ENCODE results near the gene MAPRE2.

The MAPRE2 gene

DNA sequence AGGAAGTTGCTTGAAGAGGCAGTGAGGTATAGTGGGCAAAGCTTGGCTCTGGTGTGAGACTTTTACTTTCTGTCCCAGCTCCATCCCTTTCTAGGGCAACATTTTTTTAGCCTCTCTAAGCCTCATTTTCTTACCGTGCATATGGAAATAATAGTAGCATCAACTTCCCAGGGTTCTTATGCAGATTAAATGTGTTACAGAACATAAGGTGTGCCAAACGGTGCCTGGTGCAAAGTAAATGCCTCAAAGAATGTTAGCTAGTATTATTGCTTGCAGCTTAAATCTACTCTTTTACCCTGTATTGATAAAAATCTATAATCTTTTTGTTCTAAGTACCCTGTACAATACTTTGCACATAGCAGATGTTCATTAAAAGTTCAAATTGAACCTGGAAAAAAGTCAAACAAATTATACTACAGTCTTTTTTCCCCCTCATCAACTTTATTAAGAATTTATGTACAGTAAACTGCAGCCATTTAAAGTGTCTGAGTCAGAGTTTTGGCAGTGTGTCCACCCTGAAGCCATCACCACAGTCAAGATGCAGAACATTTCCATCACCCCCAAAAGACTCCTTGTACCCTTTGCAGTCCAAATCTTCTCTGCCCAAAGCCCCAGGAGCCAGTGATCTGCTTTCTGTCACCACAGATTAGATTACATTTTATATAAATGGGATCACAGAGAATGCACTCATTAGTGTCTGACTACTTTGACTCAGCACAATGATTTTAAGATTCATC is 10.6 kb downstream of the MAPRE2 start:
- H3K4me3 ChIP-seq (ENCODE audit: low read length), result no peak overlapping the region
- DNase-seq (ENCODE audit: low read depth), result peak; percentile 72
- TF ChIP-seq, protein P1, sequence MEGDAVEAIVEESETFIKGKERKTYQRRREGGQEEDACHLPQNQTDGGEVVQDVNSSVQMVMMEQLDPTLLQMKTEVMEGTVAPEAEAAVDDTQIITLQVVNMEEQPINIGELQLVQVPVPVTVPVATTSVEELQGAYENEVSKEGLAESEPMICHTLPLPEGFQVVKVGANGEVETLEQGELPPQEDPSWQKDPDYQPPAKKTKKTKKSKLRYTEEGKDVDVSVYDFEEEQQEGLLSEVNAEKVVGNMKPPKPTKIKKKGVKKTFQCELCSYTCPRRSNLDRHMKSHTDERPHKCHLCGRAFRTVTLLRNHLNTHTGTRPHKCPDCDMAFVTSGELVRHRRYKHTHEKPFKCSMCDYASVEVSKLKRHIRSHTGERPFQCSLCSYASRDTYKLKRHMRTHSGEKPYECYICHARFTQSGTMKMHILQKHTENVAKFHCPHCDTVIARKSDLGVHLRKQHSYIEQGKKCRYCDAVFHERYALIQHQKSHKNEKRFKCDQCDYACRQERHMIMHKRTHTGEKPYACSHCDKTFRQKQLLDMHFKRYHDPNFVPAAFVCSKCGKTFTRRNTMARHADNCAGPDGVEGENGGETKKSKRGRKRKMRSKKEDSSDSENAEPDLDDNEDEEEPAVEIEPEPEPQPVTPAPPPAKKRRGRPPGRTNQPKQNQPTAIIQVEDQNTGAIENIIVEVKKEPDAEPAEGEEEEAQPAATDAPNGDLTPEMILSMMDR (conservative IDR thresholded peaks at IDR 0.05; ENCODE audit: low read depth, low read length), result no peak

DNA sequence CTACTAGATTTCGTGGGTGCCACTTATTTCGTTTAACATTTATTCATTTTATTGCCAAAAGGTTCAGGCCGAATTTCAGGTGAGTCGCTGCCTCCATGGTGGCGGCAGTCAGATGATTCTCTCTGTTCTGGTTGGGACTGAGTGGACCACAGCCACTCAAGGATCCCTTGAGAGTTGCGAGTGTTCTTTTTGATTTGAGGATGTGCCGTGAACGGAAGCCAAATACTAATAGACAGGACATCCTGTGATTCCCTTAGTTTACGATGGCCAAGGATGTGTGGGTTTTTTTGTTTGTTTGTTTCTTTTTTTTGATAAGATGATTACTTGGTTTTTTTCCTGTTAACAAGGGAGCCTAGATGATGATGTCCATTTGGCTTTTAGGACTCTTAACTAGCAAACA is 13.2 kb downstream of the MAPRE2 start:
- DNase-seq (ENCODE audit: low read depth), result no peak
- H3K4me3 ChIP-seq (ENCODE audit: low read length), result no peak overlapping the region
- TF ChIP-seq, protein P1 (conservative IDR thresholded peaks at IDR 0.05; ENCODE audit: low read depth, low read length), result no peak

DNA sequence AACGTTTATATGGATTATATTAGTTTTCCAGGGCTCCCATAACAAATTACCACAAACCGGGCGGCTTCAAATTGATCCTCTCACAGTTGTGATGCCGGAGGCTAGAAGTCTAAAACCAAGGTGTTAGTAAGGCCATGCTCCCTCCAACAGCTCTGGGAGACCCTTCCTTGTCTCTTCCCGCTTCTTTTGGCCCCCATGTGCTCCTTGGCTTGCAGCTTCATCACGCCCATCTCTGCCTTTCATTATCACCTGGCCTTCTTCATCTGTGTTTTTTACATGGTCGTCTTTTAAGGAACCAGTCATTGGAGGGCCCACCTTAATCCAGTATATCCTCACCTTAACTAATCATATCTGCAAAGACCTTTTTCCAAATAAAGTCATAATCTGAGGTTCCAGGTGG is 13.9 kb downstream of the MAPRE2 start:
- TF ChIP-seq, protein P1 (conservative IDR thresholded peaks at IDR 0.05; ENCODE audit: low read depth, low read length), result no peak
- H3K4me3 ChIP-seq (ENCODE audit: low read length), result no peak overlapping the region
- DNase-seq (ENCODE audit: low read depth), result no peak

DNA sequence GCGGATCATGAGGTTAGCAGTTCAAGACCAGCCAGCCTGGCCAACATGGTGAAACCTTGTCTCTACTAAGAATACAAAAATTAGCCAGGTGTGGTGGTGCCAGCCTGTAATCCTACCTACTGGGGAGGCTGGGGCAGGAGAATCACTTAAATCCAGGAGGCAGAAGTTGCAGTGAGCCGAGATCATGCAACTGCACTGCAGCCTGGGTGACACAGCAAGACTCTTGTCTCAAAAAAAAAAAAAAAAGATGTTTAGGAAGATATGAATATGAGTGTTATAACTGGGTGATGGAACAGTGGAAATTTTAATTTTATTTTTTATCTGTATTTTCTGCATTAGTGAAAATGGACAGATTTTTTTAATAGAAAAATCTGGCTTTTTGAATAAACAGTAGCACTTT is 14.5 kb downstream of the MAPRE2 start:
- H3K4me3 ChIP-seq (ENCODE audit: low read length), result no peak overlapping the region
- DNase-seq (ENCODE audit: low read depth), result no peak
- TF ChIP-seq, protein P1 (conservative IDR thresholded peaks at IDR 0.05; ENCODE audit: low read depth, low read length), result no peak

DNA sequence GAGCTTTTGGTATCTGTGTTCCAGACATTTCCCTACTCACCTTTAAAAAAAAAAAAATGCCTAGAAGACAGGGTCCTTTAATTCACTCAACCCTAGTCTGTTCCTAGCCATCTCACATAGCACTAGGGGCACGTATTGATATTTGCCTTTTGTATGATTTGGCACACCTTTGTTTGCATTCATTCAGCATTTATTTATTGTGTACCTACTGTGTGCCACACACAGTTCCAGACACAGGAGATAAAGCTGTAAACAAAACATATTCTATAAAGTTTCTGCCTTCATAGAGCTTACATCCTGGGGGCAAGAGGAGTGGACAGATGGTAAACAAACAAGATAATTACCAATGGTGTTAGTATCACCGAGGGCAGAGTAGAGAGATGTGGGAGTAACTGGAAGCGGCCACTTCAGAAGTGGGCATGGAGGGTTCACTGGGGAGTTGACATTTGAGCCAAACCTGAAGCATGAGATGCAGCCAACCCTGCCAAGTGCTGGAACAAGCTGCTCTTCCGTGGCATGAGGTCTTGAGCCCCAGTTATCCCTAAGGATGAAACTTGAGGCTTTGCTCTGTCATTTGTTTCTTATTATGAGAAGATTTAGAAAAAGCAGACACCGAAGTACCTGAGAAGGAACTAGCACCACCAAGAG is 18.2 kb downstream of the MAPRE2 start:
- no peak for DNase-seq (ENCODE audit: low read depth)
- no peak overlapping the region for H3K4me3 ChIP-seq (ENCODE audit: low read length)
- TF ChIP-seq, protein P1 (conservative IDR thresholded peaks at IDR 0.05; ENCODE audit: low read depth, low read length), result no peak

DNA sequence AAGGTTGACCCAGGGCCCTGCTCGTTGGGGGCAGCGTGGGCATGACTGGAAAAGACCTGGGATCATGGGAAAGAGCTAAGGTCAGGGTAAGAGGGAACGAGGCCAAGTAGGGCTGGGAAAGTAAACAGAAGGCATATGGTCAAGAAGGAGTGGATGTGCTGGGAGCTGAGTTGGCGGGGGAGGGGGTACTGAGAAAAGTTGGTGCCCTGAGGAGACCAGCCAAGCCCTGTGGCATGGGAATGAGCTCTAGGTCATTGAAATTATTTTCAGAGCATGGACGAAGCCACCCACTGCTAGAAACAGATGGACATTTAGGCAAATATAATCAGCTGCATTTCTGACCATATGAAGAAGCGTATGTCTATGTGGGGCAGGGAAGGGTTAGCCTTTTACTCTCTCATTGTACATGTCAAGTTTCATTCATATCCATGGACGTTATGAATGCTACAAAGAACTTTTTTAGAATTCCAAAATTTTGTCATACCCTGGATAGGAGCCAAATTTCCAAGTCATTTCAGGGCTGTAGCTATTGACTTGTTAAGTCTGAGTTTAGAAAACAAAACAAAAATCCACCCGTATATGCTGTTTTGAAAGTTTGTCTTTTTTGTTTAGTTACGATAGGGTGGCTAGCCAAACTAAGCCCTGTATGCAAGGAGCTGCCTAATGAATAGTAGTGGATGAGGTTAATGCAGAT is 19.1 kb downstream of the MAPRE2 start:
- TF ChIP-seq, protein P1 (conservative IDR thresholded peaks at IDR 0.05; ENCODE audit: low read depth, low read length), result peak; percentile 1
- DNase-seq (ENCODE audit: low read depth), result no peak
- no peak overlapping the region for H3K4me3 ChIP-seq (ENCODE audit: low read length)

Data from retinal pigment epithelial cell (primary cell).